ENCODE data around the gene NKX2-2. TPM values are rescaled to one million over a fixed set of nuclear protein-coding genes. Genes with fewer than 3 reads are reported as not detected.

NKX2-2 gene
- total and polyA plus RNA-seq, 4 donors: not detected

GRCh38 chr20:21498635-21499034, 15.2 kb downstream of the NKX2-2 start:
- DNase-seq (ENCODE audit: low spot score): no peak
- no peak overlapping the region for H3K4me3 ChIP-seq (ENCODE audit: low read depth in 1 of 3, low read length in 3 of 3)
- TF ChIP-seq ATF3 (IDR thresholded peaks at IDR 0.05) (no peak), HNF4G (IDR thresholded peaks at IDR 0.05) (no peak), EGR1 (IDR thresholded peaks at IDR 0.05; ENCODE audit: low read depth in 2 of 2) (no peak), YY1 (IDR thresholded peaks at IDR 0.05) (no peak)
- TF ChIP-seq, protein P1, sequence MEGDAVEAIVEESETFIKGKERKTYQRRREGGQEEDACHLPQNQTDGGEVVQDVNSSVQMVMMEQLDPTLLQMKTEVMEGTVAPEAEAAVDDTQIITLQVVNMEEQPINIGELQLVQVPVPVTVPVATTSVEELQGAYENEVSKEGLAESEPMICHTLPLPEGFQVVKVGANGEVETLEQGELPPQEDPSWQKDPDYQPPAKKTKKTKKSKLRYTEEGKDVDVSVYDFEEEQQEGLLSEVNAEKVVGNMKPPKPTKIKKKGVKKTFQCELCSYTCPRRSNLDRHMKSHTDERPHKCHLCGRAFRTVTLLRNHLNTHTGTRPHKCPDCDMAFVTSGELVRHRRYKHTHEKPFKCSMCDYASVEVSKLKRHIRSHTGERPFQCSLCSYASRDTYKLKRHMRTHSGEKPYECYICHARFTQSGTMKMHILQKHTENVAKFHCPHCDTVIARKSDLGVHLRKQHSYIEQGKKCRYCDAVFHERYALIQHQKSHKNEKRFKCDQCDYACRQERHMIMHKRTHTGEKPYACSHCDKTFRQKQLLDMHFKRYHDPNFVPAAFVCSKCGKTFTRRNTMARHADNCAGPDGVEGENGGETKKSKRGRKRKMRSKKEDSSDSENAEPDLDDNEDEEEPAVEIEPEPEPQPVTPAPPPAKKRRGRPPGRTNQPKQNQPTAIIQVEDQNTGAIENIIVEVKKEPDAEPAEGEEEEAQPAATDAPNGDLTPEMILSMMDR (IDR thresholded peaks at IDR 0.05; ENCODE audit: low read depth, low read length, missing input control): no peak
- TF ChIP-seq, protein P2, sequence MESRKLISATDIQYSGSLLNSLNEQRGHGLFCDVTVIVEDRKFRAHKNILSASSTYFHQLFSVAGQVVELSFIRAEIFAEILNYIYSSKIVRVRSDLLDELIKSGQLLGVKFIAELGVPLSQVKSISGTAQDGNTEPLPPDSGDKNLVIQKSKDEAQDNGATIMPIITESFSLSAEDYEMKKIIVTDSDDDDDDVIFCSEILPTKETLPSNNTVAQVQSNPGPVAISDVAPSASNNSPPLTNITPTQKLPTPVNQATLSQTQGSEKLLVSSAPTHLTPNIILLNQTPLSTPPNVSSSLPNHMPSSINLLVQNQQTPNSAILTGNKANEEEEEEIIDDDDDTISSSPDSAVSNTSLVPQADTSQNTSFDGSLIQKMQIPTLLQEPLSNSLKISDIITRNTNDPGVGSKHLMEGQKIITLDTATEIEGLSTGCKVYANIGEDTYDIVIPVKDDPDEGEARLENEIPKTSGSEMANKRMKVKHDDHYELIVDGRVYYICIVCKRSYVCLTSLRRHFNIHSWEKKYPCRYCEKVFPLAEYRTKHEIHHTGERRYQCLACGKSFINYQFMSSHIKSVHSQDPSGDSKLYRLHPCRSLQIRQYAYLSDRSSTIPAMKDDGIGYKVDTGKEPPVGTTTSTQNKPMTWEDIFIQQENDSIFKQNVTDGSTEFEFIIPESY (IDR thresholded peaks at IDR 0.05): no peak
- no peaks in the 10 kb centered on the region for H3K36me3 ChIP-seq (ENCODE audit: control insufficient read depth in 4 of 4, insufficient read depth in 3 of 4, low read depth in 1 of 4, low read length in 3 of 4)
- peaks cover 0 to 6% (median 2%) of the 10 kb centered on the region in 4 donors for H3K27me3 ChIP-seq (ENCODE audit: control insufficient read depth in 4 of 4, insufficient read depth in 4 of 4, low read length in 3 of 4)
- no peaks in the 10 kb centered on the region for H3K9me3 ChIP-seq (ENCODE audit: control insufficient read depth in 4 of 4, low read length in 3 of 4)
- WGBS: 49% methylated on average over 4 of the region's 4 CpGs
- H3K9ac ChIP-seq (ENCODE audit: low read depth in 1 of 2, low read length in 2 of 2): no peak overlapping the region
- no peak overlapping the region for H3K27ac ChIP-seq (ENCODE audit: low read depth in 1 of 2, low read length in 2 of 2)
- H3K4me1 ChIP-seq (ENCODE audit: control insufficient read depth in 4 of 4, insufficient read depth in 4 of 4, low read length in 3 of 4): no peaks in the 10 kb centered on the region

DNA sequence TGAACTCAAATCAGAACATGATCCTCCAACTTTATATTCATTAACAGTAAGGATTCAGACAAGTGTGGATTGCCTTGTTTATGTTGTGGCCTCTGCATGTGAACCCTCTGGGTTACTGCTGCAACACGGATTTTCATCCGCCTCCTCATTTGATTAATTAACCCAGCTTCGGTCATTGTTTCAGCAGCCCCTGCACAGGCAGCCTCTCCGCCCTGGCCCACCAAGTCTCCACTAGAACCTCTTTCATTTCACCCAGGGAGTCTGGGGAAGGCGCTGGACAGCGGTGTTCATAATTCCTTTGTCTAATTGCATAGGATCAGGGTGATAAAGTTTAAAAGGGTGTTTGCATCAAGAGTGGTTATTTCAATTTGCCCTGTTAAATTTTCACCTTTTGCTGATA, 15.7 kb downstream of the NKX2-2 start:
- no peak for TF ChIP-seq RAD21 (IDR thresholded peaks at IDR 0.05)
- no peak for TF ChIP-seq HNF4G (IDR thresholded peaks at IDR 0.05)
- no peak for TF ChIP-seq ATF3 (IDR thresholded peaks at IDR 0.05)
- TF ChIP-seq TAF1 (conservative IDR thresholded peaks at IDR 0.05): no peak
- no peak for TF ChIP-seq EGR1 (IDR thresholded peaks at IDR 0.05; ENCODE audit: low read depth in 2 of 2)
- no peak for TF ChIP-seq FOXA1 (IDR thresholded peaks at IDR 0.05)
- TF ChIP-seq GABPA (IDR thresholded peaks at IDR 0.05 in 1 of 2, conservative IDR thresholded peaks at IDR 0.05 in 1 of 2): no peak
- TF ChIP-seq, protein P2 (IDR thresholded peaks at IDR 0.05): no peak
- TF ChIP-seq SP1 (IDR thresholded peaks at IDR 0.05): no peak
- no peak for TF ChIP-seq FOXA2 (IDR thresholded peaks at IDR 0.05)
- TF ChIP-seq JUND (IDR thresholded peaks at IDR 0.05): no peak
- TF ChIP-seq, protein P3, sequence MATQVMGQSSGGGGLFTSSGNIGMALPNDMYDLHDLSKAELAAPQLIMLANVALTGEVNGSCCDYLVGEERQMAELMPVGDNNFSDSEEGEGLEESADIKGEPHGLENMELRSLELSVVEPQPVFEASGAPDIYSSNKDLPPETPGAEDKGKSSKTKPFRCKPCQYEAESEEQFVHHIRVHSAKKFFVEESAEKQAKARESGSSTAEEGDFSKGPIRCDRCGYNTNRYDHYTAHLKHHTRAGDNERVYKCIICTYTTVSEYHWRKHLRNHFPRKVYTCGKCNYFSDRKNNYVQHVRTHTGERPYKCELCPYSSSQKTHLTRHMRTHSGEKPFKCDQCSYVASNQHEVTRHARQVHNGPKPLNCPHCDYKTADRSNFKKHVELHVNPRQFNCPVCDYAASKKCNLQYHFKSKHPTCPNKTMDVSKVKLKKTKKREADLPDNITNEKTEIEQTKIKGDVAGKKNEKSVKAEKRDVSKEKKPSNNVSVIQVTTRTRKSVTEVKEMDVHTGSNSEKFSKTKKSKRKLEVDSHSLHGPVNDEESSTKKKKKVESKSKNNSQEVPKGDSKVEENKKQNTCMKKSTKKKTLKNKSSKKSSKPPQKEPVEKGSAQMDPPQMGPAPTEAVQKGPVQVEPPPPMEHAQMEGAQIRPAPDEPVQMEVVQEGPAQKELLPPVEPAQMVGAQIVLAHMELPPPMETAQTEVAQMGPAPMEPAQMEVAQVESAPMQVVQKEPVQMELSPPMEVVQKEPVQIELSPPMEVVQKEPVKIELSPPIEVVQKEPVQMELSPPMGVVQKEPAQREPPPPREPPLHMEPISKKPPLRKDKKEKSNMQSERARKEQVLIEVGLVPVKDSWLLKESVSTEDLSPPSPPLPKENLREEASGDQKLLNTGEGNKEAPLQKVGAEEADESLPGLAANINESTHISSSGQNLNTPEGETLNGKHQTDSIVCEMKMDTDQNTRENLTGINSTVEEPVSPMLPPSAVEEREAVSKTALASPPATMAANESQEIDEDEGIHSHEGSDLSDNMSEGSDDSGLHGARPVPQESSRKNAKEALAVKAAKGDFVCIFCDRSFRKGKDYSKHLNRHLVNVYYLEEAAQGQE (IDR thresholded peaks at IDR 0.05): no peak
- 64% methylated on average over 6 of the region's 6 CpGs for WGBS
- Histone ChIP-seq H3K27ac (ENCODE audit: low read depth in 1 of 2, low read length in 2 of 2) (no peak overlapping the region), H3K27me3 (ENCODE audit: control insufficient read depth in 4 of 4, insufficient read depth in 4 of 4, low read length in 3 of 4) (peaks cover 0 to 6% (median 2%) of the 10 kb centered on the region in 4 donors), H3K9me3 (ENCODE audit: control insufficient read depth in 4 of 4, low read length in 3 of 4) (no peaks in the 10 kb centered on the region), H3K9ac (ENCODE audit: low read depth in 1 of 2, low read length in 2 of 2) (no peak overlapping the region), H3K4me3 (ENCODE audit: low read depth in 1 of 3, low read length in 3 of 3) (no peak overlapping the region), H3K4me1 (ENCODE audit: control insufficient read depth in 4 of 4, insufficient read depth in 4 of 4, low read length in 3 of 4) (no peaks in the 10 kb centered on the region), H3K36me3 (ENCODE audit: control insufficient read depth in 4 of 4, insufficient read depth in 3 of 4, low read depth in 1 of 4, low read length in 3 of 4) (no peaks in the 10 kb centered on the region)
- no peak for DNase-seq (ENCODE audit: low spot score)

Data from liver (tissue), 9 donors.